OCI-M2 (cell line): ENCODE measurements around the gene ITGA2B.

ENCODE experiments used
- DNase-seq: peaks from one replicate; lab custom pipeline; 2025; ENCODE audit not compliant: unreplicated experiment; lab: John Stamatoyannopoulos, UW

ITGA2B gene

GRCh38 chr17:44389281-44389680 is at the start of gene ITGA2B:
ITGA2B (minus strand) TSS chr17:44389649; CDS start chr17:44389473, 176 bp downstream.
- DNase-seq, result no peak

DNA sequence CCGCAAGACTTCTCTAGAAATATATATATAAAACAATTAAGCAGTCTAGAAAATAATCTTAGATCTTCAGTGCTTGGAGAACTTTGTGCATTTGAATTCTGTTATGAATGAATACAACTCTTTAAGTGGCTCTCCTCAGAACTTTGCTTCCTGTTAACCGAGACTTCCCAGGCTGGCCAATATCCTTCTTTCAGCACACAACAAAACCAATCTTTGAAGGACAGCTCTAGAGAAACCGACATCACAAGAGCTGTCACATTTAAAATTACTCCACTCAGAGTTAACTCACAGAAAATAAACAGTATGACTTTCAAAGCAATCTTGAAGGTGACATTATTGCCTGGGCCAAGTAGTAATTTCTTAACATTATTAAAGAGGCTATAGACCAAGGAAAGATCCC is 49.7 kb upstream of the ITGA2B start:
- DNase-seq, result no peak

DNA sequence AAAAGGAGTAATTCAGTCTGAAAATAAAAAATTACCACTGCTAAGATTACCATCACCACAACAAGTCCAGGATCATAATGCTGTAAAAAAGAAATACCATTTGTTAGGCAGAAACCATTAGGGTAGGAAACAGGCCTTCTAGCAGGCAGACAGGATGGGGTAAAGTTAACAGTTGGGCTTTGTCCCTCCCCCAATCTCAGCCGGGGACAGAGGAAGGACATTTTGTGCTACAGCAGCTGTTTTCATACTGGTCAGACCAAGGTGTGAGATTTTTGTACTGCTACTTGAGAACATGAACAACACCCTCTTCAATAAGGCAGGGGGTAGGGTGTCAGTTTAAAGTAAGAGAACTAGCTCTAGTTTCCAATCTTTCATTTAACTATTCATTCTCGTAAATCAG is 49.2 kb upstream of the ITGA2B start:
- no peak for DNase-seq

GRCh38 chr17:44436336-44436735 is 46.9 kb upstream of the ITGA2B start:
- no peak for DNase-seq

GRCh38 chr17:44432254-44433157 is 43.1 kb upstream of the ITGA2B start:
- DNase-seq, result no peak

GRCh38 chr17:44424828-44425461 is 35.5 kb upstream of the ITGA2B start:
- no peak for DNase-seq

- no peak for DNase-seq
Observed at GRCh38 chr17:44417553-44417952, 28.1 kb upstream of the ITGA2B start.

DNA sequence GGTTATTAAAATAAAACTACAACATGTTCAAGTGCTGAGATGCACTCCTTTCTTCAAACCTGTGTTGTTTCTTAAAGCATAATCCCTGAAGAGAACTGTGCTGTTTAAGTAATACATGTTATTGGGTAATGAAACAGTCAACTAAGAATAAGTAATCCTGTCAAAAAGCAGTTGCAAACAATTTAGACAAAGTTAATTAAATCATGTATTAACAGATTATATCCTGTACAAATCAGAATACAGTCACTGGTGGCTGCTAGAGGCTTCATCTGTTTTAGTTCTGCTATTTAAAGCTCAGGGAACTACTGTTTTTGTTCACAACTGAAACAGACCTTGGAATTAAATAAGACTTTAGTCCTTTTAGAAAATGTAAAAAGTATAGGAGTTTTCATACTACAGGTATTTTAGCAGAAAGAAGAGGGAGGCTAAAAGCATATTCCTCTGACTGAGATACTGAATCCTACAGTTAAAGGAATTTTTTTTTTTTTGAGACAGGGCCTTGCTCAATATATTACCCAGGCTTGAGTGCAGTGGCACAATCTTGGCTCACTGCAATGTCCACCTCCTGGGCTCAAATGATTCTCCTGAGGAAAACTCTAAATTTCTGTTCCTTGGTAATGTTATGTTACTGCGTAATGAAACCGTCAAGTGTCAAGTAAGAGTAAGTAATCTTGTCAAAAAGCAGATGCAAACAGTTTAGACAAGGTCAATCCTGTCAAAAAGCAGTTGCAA is 27.3 kb upstream of the ITGA2B start:
- no peak for DNase-seq

GRCh38 chr17:44414394-44415155 is 25.1 kb upstream of the ITGA2B start:
- DNase-seq, result no peak

- no peak for DNase-seq
Observed at GRCh38 chr17:44409309-44410028, 20.0 kb upstream of the ITGA2B start.

GRCh38 chr17:44408786-44409185 is 19.3 kb upstream of the ITGA2B start:
- DNase-seq, result no peak

DNA sequence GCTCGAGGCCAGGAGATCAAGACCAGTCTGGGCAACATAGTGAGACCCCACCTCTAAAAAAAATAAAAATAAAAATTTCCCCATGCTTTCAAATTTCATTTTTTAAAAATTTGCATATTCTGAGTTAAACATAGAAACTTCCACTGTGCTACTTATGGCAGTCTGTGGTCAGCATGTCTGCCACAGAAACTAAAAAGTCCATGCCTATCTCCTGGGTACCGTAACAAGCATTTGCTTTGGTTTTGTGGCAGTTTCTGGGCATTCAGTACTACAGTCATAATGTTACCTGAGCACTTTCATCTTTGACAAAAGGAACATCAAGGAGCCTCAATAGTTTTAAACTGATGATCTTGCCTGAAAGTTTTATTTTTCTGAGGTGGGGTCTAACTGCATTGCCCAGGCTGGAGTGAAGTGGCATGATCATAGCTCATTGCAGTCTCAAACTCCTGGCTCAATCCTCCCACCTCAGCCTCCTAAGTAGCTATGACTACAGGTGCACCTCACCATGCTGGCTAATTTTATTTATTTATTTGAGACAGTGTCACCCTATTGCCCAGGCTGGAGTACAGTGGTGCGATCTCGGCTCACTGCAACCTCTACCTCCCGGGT is 13.2 kb upstream of the ITGA2B start:
- DNase-seq, result no peak

DNA sequence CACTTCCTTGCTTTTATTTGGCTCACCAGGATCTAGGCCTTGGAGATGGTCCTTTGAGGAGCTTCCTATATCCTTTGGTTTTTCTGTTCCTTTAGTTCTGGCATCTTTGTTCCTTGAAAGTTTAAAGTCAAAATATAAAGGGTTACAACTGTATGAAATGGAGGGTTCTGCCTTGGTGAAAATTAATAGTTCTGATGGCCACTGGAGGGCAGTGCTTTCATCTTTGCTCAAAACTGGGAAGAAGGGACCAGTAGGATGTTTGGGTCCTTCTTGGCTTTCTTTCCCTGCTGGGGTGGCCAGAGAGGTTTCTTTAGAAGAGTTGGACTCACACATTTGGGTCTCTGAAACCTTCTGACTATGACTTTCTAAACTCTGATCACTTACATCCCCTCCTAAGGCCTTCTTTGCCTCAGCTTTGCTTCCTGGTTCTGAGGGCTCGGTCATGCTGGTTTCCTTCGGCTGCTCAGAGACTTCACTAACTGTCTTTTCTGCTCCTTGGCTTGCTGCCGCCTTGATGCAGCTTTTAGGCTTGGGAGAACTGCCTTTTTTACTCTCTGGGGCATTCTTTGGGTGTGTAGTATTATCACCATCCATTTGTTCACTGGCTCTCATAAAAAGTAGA is 10.9 kb upstream of the ITGA2B start:
- no peak for DNase-seq

- DNase-seq, result no peak
Observed at GRCh38 chr17:44398692-44399691, 9.5 kb upstream of the ITGA2B start.

- no peak for DNase-seq
Observed at GRCh38 chr17:44397479-44398440, 8.3 kb upstream of the ITGA2B start.

DNA sequence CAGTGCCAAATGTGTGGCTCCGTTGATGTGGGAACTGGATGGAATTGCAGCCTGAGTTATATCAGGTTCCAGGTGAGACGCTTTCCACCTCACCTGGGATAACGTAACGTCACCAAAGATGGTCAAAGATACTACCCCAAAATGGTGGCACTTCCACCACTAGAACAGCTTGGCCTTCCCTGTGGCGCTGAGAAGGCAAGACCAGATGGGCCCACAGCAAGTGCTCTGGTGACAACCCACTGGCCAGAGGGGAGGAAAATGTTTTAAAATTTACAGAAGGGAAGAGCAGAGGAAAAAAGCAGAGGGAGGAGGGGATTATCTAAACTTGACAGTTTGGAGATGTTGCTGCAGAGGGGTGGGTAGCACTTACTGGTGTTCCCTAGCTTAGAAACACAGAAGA is 7.5 kb upstream of the ITGA2B start:
- DNase-seq, result no peak

- no peak for DNase-seq
Observed at GRCh38 chr17:44394833-44395232, 5.4 kb upstream of the ITGA2B start.
